H9 (cell line): ENCODE data around the gene NCAN. TPM values are rescaled to one million over a fixed set of nuclear protein-coding genes. Genes with fewer than 3 reads are reported as not detected.

Experiments
- DNase-seq: peaks from one replicate; pipeline ENCODE4 v3.0.0-alpha.2; 2017
- H2AFZ ChIP-seq: one replicate; pipeline ENCODE4 v1.6.1; 2013; ENCODE audit warnings: mild to moderate bottlenecking, low read length, control low read depth, moderate library complexity
- H2AK5ac ChIP-seq: 2 replicates; pipeline ENCODE4 v1.6.1; 2013; ENCODE audit warnings: low read length, control low read depth, mixed read lengths; ENCODE audit not compliant: insufficient read length
- H2BK120ac ChIP-seq: one replicate; pipeline ENCODE4 v1.6.1; 2013; ENCODE audit warnings: low read depth, mild to moderate bottlenecking, low read length, control low read depth, inconsistent platforms; ENCODE audit not compliant: poor library complexity, severe bottlenecking
- H2BK12ac ChIP-seq: 2 replicates; pipeline ENCODE4 v1.6.1; 2013; ENCODE audit warnings: low read length, control low read depth, mixed read lengths, low read depth; ENCODE audit not compliant: insufficient read length
- H2BK15ac ChIP-seq: 2 replicates; pipeline ENCODE4 v1.6.1; 2013; ENCODE audit warnings: low read depth, low read length, control low read depth
- H2BK20ac ChIP-seq: one replicate; pipeline ENCODE4 v1.6.1; 2013; ENCODE audit warnings: low read depth, mild to moderate bottlenecking, low read length, control low read depth, inconsistent platforms; ENCODE audit not compliant: poor library complexity, severe bottlenecking
- H2BK5ac ChIP-seq: 2 replicates; pipeline ENCODE4 v1.6.1; 2013; ENCODE audit warnings: low read length, control low read depth, mixed read lengths; ENCODE audit not compliant: insufficient read length
- H3K14ac ChIP-seq: 2 replicates; pipeline ENCODE4 v1.6.1; 2013; ENCODE audit warnings: low read length, control low read depth; ENCODE audit not compliant: insufficient read depth
- H3K18ac ChIP-seq: 2 replicates; pipeline ENCODE4 v1.6.1; 2013; ENCODE audit warnings: low read depth, mild to moderate bottlenecking, mixed read lengths, low read length, control low read depth; ENCODE audit not compliant: insufficient read length
- H3K23ac ChIP-seq: 2 replicates; pipeline ENCODE4 v1.6.1; 2013; ENCODE audit warnings: low read length, control low read depth, mixed read lengths, low read depth; ENCODE audit not compliant: insufficient read length
- H3K23me2 ChIP-seq: 2 replicates; pipeline ENCODE4 v1.6.1; 2013; ENCODE audit warnings: low read depth, mild to moderate bottlenecking, mixed read lengths, low read length, control low read depth; ENCODE audit not compliant: insufficient read length, poor library complexity, severe bottlenecking
- H3K27ac ChIP-seq: 2 replicates; pipeline ENCODE4 v1.5.1; 2013; ENCODE audit warnings: low read length, control low read depth, mixed read lengths, low read depth; ENCODE audit not compliant: insufficient read length
- H3K27me3 ChIP-seq: 2 replicates; pipeline ENCODE4 v1.6.1; 2013; ENCODE audit warnings: low read length, control low read depth, inconsistent platforms; ENCODE audit not compliant: insufficient read depth
- H3K4ac ChIP-seq: 2 replicates; pipeline ENCODE4 v1.6.1; 2013; ENCODE audit warnings: low read depth, mild to moderate bottlenecking, control low read depth, inconsistent platforms, low read length, moderate library complexity
- H3K4me1 ChIP-seq: 2 replicates; pipeline ENCODE4 v1.6.1; 2013; ENCODE audit warnings: low read length, control low read depth, inconsistent platforms; ENCODE audit not compliant: insufficient read depth
- H3K4me2 ChIP-seq: 2 replicates; pipeline ENCODE4 v1.6.1; 2013; ENCODE audit warnings: low read length, control low read depth, mixed read lengths; ENCODE audit not compliant: insufficient read length, insufficient read depth
- H3K56ac ChIP-seq: 2 replicates; pipeline ENCODE4 v1.6.1; 2013; ENCODE audit warnings: low read depth, mild to moderate bottlenecking, mixed read lengths, low read length, control low read depth; ENCODE audit not compliant: insufficient read length
- H3K79me1 ChIP-seq: 2 replicates; pipeline ENCODE4 v1.6.1; 2013; ENCODE audit warnings: low read depth, mild to moderate bottlenecking, moderate library complexity, low read length, control low read depth, inconsistent platforms; ENCODE audit not compliant: insufficient read depth, poor library complexity, severe bottlenecking
- H3K79me2 ChIP-seq: 2 replicates; pipeline ENCODE4 v1.6.1; 2013; ENCODE audit warnings: low read length, control low read depth, inconsistent platforms; ENCODE audit not compliant: insufficient read depth
- H3K9ac ChIP-seq: 2 replicates; pipeline ENCODE4 v1.6.1; 2013; ENCODE audit warnings: low read length, control low read depth, mixed read lengths; ENCODE audit not compliant: insufficient read length; ENCODE audit errors: extremely low read depth
- H3K9me3 ChIP-seq: one replicate; pipeline ENCODE4 v1.6.1; 2013; ENCODE audit warnings: low read depth, low read length, inconsistent platforms; ENCODE audit not compliant: control insufficient read depth
- H3T11ph ChIP-seq: one replicate; pipeline ENCODE4 v1.6.1; 2013; ENCODE audit warnings: mild to moderate bottlenecking, low read length, control low read depth, inconsistent platforms
- H4K20me1 ChIP-seq: one replicate; pipeline ENCODE4 v1.6.1; 2013; ENCODE audit not compliant: control insufficient read depth, insufficient read length, insufficient read depth
- H4K5ac ChIP-seq: 2 replicates; pipeline ENCODE4 v1.6.1; 2013; ENCODE audit warnings: low read depth, mild to moderate bottlenecking, mixed read lengths, low read length, control low read depth; ENCODE audit not compliant: insufficient read length
- H4K8ac ChIP-seq: replicated peaks from 2 replicates; pipeline ENCODE4 v1.6.1; 2013; ENCODE audit warnings: low read length, control low read depth, mixed read lengths, low read depth; ENCODE audit not compliant: insufficient read length
- H4K91ac ChIP-seq: 2 replicates; pipeline ENCODE4 v1.6.1; 2013; ENCODE audit warnings: low read depth, mild to moderate bottlenecking, moderate library complexity, mixed read lengths, low read length, control low read depth; ENCODE audit not compliant: insufficient read length
- H3K27ac Mint-ChIP-seq, 3 experiments: 2 replicates in 2 of 3; 3 replicates in 1 of 3; pipeline ENCODE4 v1.8.0; 2020 to 2021; ENCODE audit warnings: mixed read lengths in 3 of 3, mild to moderate bottlenecking in 1 of 3, moderate library complexity in 1 of 3
- H3K27me3 Mint-ChIP-seq: 2 replicates; pipeline ENCODE4 v1.8.0; 2021; ENCODE audit warnings: low read depth, mild to moderate bottlenecking, moderate library complexity, mixed read lengths
- H3K36me3 Mint-ChIP-seq, 3 experiments: 2 replicates in 2 of 3; 3 replicates in 1 of 3; pipeline ENCODE4 v1.8.0; 2020 to 2021; ENCODE audit warnings: low read depth in 3 of 3, mixed read lengths in 3 of 3; ENCODE audit not compliant: insufficient read depth in 1 of 3
- H3K4me1 Mint-ChIP-seq, 2 experiments: 2 replicates each; pipeline ENCODE4 v1.8.0; 2020; ENCODE audit warnings: mixed read lengths in 2 of 2
- H3K4me3 Mint-ChIP-seq, 2 experiments: 2 replicates in 1 of 2; 3 replicates in 1 of 2; pipeline ENCODE4 v1.8.0; 2020 to 2021; ENCODE audit warnings: mild to moderate bottlenecking in 2 of 2, mixed read lengths in 2 of 2, moderate library complexity in 1 of 2
- H3K9me3 Mint-ChIP-seq, 2 experiments: 2 replicates in 1 of 2; 3 replicates in 1 of 2; pipeline ENCODE4 v1.8.0; 2020; ENCODE audit warnings: mild to moderate bottlenecking in 2 of 2, mixed read lengths in 2 of 2, moderate library complexity in 1 of 2
- WGBS: extraction: QIAGEN DNeasy Blood & Tissue Kit; methylation state at CpG from one replicate; pipeline ENCODE4 v1.1.7; 2013; ENCODE audit warnings: missing lambda C conversion rate, low lambda C conversion rate, mixed read lengths; ENCODE audit not compliant: insufficient read length; ENCODE audit errors: extremely low coverage; 5-methylcytosine and 5-hydroxymethylcytosine counted together
- total RNA-seq: library from RNA; stranded (reverse); gene quantifications from 2 replicates; pipeline ENCODE4 v1.2.1, GENCODE V29; 2021
- TF ChIP-seq, protein P1 (sequence below): fragments of 200-600 bp; sonication (generic); conservative IDR thresholded peaks from 3 replicates; pipeline ENCODE4 v1.8.0; 2021; ENCODE audit warnings: antibody characterized with exemption, mild to moderate bottlenecking

Gene NCAN
- total RNA-seq, 1 experiment from 2014 or later: 1.6 TPM

DNA sequence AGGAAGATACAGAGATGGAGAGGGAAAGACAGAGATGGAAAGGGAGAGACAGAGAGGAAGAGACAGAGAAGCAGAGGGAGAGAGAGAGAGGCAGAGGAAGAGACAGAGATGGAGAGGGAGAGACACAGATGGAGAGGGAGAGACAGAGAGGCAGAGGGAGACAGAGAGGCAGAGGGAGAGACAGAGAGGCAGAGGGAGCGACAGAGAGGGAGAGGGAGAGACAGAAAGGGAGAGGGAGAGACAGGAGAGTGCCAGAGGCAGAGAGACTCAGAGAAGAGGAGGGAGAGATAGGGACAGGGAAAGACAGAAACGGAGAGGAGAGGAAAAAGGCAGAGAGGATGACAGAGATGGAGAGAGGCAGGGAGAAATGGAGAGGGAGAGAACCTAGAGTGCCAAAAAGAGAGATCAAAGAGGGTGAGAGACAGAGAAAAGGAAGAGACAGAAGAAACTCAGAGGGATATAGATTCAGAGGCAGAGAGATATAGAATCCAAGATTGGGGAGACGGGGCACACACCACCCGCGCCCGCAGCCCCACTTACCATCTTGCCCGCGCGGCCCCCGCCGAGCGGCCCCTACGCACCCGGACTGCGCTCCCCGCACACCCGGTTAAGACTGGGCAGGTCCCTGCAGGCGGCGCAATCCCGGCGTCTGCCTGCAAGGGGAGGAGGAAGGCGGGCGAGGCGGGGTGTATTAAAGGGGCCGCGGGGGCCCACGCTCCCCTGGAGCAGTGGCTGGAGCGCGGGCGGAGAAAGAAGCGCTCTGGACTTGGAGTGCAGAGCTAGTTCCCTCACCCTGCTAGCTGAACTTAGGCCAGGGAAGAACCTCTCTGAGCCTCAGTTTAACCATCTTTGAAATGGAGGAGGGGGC is 50.7 kb downstream of the NCAN start:
- no peak overlapping the region for H2AK5ac ChIP-seq
- H3K79me1 ChIP-seq: no peaks in the 10 kb centered on the region
- H4K91ac ChIP-seq: no peak overlapping the region
- Mint-ChIP-seq H3K9me3 (no peaks in the 10 kb centered on the region), H3K27ac (no peak overlapping the region), H3K36me3 (peaks cover 7 to 8% (median 8%) of the 10 kb centered on the region in 3 experiments), H3K4me3 (peak overlapping the region; percentile 58 to 92), H3K27me3 (peaks cover 47% of the 10 kb centered on the region), H3K4me1 (peaks cover 11 to 26% of the 10 kb centered on the region in 2 experiments)
- H3K9me3 ChIP-seq: no peaks in the 10 kb centered on the region
- H3K23ac ChIP-seq: no peak overlapping the region
- H3K79me2 ChIP-seq: no peaks in the 10 kb centered on the region
- TF ChIP-seq, protein P1, sequence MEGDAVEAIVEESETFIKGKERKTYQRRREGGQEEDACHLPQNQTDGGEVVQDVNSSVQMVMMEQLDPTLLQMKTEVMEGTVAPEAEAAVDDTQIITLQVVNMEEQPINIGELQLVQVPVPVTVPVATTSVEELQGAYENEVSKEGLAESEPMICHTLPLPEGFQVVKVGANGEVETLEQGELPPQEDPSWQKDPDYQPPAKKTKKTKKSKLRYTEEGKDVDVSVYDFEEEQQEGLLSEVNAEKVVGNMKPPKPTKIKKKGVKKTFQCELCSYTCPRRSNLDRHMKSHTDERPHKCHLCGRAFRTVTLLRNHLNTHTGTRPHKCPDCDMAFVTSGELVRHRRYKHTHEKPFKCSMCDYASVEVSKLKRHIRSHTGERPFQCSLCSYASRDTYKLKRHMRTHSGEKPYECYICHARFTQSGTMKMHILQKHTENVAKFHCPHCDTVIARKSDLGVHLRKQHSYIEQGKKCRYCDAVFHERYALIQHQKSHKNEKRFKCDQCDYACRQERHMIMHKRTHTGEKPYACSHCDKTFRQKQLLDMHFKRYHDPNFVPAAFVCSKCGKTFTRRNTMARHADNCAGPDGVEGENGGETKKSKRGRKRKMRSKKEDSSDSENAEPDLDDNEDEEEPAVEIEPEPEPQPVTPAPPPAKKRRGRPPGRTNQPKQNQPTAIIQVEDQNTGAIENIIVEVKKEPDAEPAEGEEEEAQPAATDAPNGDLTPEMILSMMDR: peak; percentile 54
- peak; percentile 62 for DNase-seq
- no peak overlapping the region for H3K14ac ChIP-seq
- H2BK20ac ChIP-seq: no peak overlapping the region
- H2AFZ ChIP-seq: no peak overlapping the region
- no peak overlapping the region for H2BK15ac ChIP-seq
- no peak overlapping the region for H4K5ac ChIP-seq
- no peak overlapping the region for H2BK12ac ChIP-seq
- H3T11ph ChIP-seq: no peak overlapping the region
- peaks cover 16% of the 10 kb centered on the region for H3K23me2 ChIP-seq
- no CpG with 5 or more reads among the region's 31 CpGs for WGBS
- no peak overlapping the region for H3K18ac ChIP-seq
- H3K27me3 ChIP-seq: peaks cover 5% of the 10 kb centered on the region; the same call in 1 of the 2 replicates
- no peak overlapping the region for H3K56ac ChIP-seq
- H2BK5ac ChIP-seq: no peak overlapping the region
- no peak overlapping the region for H3K4ac ChIP-seq
- H3K4me2 ChIP-seq: peak overlapping the region; percentile 89
- no peak overlapping the region for H2BK120ac ChIP-seq
- no peak overlapping the region for H3K9ac ChIP-seq
- no peaks in the 10 kb centered on the region; the same call in 1 of the 2 replicates for H3K4me1 ChIP-seq
- no peak overlapping the region for H4K8ac ChIP-seq
- no peaks in the 10 kb centered on the region for H4K20me1 ChIP-seq
- no peak overlapping the region for H3K27ac ChIP-seq
